Ascending aorta (tissue), 2 donors: ENCODE measurements around the gene PRSS8. TPM values are rescaled to one million over a fixed set of nuclear protein-coding genes. Genes with fewer than 3 reads are reported as not detected.

Experiments
- DNase-seq, 2 donors: peaks; one replicate each; pipeline ENCODE4 v3.0.0-alpha.2; 2019; ENCODE audit warnings: low spot score in 2 of 2
- H3K27ac ChIP-seq, 2 donors: fragments of 200-600 bp; sonication (generic); one replicate each; pipeline ENCODE4 v1.5.1; 2016 to 2017; ENCODE audit warnings: mild to moderate bottlenecking in 1 of 2
- H3K27me3 ChIP-seq: fragments of 200-600 bp; sonication (generic); one replicate; pipeline ENCODE4 v1.5.1; 2017
- H3K36me3 ChIP-seq, 2 donors: fragments of 200-600 bp; sonication (generic); one replicate each; pipeline ENCODE4 v1.5.1; 2016
- H3K4me1 ChIP-seq, 2 donors: fragments of 200-600 bp; sonication (generic); one replicate each; pipeline ENCODE4 v1.5.1; 2016 to 2017; ENCODE audit warnings: mild to moderate bottlenecking in 1 of 2
- H3K4me3 ChIP-seq, 2 donors: fragments of 200-600 bp; sonication (generic); one replicate each; pipeline ENCODE4 v1.5.1; 2016 to 2017; ENCODE audit warnings: mild to moderate bottlenecking in 1 of 2
- H3K9me3 ChIP-seq, 2 donors: fragments of 200-600 bp; sonication (generic); one replicate each; pipeline ENCODE4 v1.5.1; 2016
- intact Hi-C: fragments of 100-400 bp; cut with DNase I; formaldehyde crosslinking; loops from one replicate; pipeline ENCODE4 v1.15.1; 2023
- total RNA-seq: library from RNA; depleted of rRNA; stranded (reverse); fragments of >200 nt; gene quantifications from one replicate; pipeline ENCODE4 v1.1.0, GENCODE V29; 2016
- TF ChIP-seq, protein P1 (sequence below), 3 experiments: fragments of 200-600 bp in 2 of 3; fragments of 450-650 bp in 1 of 3; sonication (generic) in 2 of 3; IDR thresholded peaks; one replicate each; pipeline ENCODE4 v1.5.1; 2016 to 2019; ENCODE audit warnings: antibody characterized with exemption in 3 of 3, mild to moderate bottlenecking in 1 of 3, moderate library complexity in 1 of 3

PRSS8 gene
- total RNA-seq, 1 donor from 2014 or later = not detected

DNA sequence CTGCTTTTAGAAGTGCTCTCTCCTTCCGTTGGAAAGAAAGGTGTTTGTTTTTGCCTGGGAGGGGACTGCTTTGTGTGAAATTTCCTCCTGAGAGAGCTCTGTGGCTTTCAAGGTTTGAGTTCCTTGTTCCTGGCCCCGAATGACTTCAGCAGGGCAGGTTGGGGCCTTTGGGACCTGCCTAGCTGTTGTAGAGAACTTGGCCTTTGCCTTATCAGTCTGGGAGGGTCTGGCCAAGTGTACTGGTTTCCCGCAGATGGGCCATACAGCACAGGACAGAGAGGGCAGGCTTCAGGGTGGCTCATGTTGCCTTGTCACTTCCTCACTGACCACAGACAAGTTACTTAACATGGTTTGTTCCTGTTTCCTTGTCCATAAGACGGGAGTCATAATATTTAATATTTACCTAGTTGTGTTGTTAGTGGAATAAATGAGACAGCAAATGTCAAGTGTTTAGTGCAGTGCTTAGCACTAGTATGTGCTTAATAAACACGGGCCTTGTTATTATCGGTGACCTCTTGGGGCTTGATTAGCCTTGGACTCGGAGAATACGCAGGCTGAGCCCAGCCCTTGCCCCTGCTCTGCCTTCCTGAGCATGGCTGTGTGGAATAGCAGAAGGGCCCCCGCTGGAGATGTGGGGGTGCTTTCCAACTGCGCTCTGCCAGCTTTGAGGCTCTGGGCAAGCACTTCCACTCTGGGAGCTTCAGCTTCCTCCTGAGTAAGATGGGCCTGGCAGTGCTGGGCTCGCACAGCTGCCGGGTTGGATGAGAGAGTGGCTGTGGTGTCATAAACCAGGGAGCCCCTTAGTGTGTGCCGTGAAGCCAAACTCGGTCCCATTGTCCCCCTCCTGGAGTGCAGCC is 6.6 kb downstream of the PRSS8 start:
- peak overlapping the region; percentile 65 to 67 for H3K27ac ChIP-seq
- intact Hi-C loops = no loop called here
- TF ChIP-seq, protein P1, sequence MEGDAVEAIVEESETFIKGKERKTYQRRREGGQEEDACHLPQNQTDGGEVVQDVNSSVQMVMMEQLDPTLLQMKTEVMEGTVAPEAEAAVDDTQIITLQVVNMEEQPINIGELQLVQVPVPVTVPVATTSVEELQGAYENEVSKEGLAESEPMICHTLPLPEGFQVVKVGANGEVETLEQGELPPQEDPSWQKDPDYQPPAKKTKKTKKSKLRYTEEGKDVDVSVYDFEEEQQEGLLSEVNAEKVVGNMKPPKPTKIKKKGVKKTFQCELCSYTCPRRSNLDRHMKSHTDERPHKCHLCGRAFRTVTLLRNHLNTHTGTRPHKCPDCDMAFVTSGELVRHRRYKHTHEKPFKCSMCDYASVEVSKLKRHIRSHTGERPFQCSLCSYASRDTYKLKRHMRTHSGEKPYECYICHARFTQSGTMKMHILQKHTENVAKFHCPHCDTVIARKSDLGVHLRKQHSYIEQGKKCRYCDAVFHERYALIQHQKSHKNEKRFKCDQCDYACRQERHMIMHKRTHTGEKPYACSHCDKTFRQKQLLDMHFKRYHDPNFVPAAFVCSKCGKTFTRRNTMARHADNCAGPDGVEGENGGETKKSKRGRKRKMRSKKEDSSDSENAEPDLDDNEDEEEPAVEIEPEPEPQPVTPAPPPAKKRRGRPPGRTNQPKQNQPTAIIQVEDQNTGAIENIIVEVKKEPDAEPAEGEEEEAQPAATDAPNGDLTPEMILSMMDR (IDR thresholded peaks at IDR 0.05) = no peak

DNA sequence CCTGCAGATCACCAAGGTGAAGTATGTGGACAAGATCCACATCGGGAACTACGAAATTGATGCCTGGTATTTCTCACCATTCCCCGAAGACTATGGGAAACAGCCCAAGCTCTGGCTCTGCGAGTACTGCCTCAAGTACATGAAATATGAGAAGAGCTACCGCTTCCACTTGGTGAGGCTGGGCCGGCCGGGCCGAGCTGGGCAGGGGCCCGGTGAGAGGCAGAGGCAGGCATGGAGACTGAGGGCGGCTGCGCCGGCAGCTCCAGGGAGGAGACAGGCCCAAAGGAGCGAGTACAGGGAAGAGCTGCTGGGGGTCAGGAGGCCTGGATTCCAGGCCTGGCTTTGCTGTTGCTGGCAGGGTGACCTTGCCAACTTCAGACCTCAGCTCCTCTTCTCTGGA is 8.3 kb downstream of the PRSS8 start:
- H3K27me3 ChIP-seq = no peaks in the 10 kb centered on the region
- H3K4me1 ChIP-seq = no peaks in the 10 kb centered on the region
- TF ChIP-seq, protein P1 (IDR thresholded peaks at IDR 0.05) = no peak
- H3K4me3 ChIP-seq = no peak overlapping the region
- H3K9me3 ChIP-seq = no peaks in the 10 kb centered on the region
- peaks cover 50 to 95% of the 10 kb centered on the region in 2 donors for H3K36me3 ChIP-seq
- DNase-seq = no peak
- intact Hi-C loops = no loop called here
- H3K27ac ChIP-seq = peak overlapping the region in 1 of 2 donors; percentile 67

More for the DNA sequence above, 6.6 kb downstream of the PRSS8 start:
- H3K36me3 ChIP-seq = peaks cover 44 to 80% of the 10 kb centered on the region in 2 donors
- DNase-seq = no peak
- H3K4me1 ChIP-seq = no peaks in the 10 kb centered on the region
- H3K9me3 ChIP-seq = no peaks in the 10 kb centered on the region
- no peaks in the 10 kb centered on the region for H3K27me3 ChIP-seq
- no peak overlapping the region for H3K4me3 ChIP-seq

DNA sequence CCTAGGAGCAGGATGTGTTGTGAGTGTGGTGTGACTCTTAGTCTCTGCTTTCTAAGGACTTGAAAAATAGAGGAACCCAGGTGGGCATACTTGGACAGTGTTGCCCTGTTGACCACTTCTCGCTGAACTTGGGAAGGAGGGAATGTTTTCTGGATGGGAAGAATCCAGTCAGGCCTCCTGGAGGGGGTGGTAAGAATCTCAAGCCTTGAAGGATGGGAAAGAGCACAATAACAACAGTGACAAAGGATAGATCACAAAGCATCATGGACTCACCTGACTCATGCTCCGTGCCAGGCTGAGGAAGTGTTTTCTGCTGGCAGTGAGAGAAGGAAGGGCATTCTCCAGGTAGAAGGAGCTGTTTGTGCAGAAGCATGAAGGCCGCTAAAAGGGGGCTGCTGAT is 9.7 kb downstream of the PRSS8 start:
- H3K36me3 ChIP-seq = peaks cover 51 to 96% of the 10 kb centered on the region in 2 donors
- intact Hi-C loops = no loop called here
- no peaks in the 10 kb centered on the region for H3K27me3 ChIP-seq
- no peak for DNase-seq
- TF ChIP-seq, protein P1 (IDR thresholded peaks at IDR 0.05) = no peak
- no peak overlapping the region for H3K27ac ChIP-seq
- no peak overlapping the region for H3K4me3 ChIP-seq
- H3K4me1 ChIP-seq = no peaks in the 10 kb centered on the region
- H3K9me3 ChIP-seq = no peaks in the 10 kb centered on the region

DNA sequence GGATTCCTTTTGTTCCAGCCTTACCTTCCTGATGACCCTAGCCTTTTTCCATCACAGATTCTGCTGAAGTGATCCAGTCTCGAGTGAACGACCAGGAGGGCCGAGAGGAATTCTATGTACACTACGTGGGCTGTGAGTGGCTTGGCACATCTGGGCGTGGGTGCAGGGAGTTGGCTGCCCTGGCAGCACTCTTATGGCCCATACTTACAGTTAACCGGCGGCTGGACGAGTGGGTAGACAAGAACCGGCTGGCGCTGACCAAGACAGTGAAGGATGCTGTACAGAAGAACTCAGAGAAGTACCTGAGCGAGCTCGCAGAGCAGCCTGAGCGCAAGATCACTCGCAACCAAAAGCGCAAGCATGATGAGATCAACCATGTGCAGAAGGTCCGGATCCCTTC is 15.4 kb downstream of the PRSS8 start:
- Histone ChIP-seq H3K4me3 (no peak overlapping the region), H3K9me3 (no peaks in the 10 kb centered on the region), H3K27ac (peak overlapping the region in 1 of 2 donors; percentile 97), H3K4me1 (peaks cover 0 to 13% of the 10 kb centered on the region in 2 donors), H3K36me3 (peaks cover 29 to 55% of the 10 kb centered on the region in 2 donors), H3K27me3 (no peaks in the 10 kb centered on the region)
- intact Hi-C loops = no loop called here
- TF ChIP-seq, protein P1 (IDR thresholded peaks at IDR 0.05) = no peak
- DNase-seq = no peak

DNA sequence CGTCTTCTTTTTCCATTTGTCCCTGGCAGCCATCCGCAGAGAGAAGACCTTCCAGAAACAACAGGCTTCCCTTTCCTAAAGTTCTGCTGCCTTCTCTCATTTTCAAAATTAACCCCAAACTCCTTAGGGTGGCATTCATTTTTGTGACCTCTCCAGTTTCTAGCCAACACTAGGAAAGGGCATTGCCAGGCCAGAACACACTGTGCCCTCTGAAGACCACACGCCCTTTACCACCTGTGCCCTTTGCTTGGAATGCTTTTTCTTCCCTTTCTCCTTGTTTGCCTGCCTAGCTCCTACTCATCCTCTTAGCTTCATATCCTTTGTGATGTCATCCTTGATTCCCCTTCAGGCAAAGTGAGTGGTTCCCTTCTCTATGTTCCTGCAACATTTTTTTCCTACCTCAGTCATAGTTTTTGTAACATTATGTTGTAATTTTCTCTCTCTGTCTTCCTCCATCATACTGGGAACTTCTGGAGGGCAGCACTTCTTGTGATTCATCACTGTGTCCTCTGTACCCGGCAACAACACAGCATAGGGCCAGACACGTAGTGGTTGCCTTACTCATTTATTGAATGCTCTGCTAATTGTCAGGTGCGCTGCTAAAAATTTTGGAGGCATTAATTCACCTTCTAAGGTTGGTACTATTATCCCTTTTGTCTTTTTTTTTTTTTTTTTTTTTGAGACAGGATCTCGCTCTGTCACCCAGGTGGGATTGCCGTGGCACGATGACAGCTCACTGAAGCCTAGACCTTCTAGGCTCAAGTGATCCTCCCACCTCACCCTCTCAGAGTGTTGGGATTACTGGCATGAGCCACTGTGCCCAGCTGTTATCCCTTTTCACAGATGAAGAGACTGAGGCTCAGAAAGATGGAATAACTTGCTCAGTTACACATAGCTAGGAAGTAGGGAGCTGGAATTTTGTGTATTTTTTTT is 17.0 kb downstream of the PRSS8 start:
- Histone ChIP-seq H3K4me1 (peaks cover 0 to 13% of the 10 kb centered on the region in 2 donors), H3K36me3 (peaks cover 29 to 40% of the 10 kb centered on the region in 2 donors), H3K9me3 (no peaks in the 10 kb centered on the region), H3K4me3 (peak overlapping the region; percentile 81 to 88), H3K27me3 (no peaks in the 10 kb centered on the region), H3K27ac (peak overlapping the region; percentile 97)
- TF ChIP-seq, protein P1 (IDR thresholded peaks at IDR 0.05) = no peak
- intact Hi-C loops = loop anchor here (1.0 kb wide), 1 partner anchor 20 kb away; no protein-coding TSS in a partner anchor
- DNase-seq = no peak
